Stomach (tissue), 9 donors: Measurements from ENCODE around the gene SPINK1. TPM values are rescaled to one million over a fixed set of nuclear protein-coding genes. Genes with fewer than 3 reads are reported as not detected.

Source experiments
- DNase-seq, 2 donors: peaks; one replicate each; pipeline versions ENCODE4 v3.0.0 to v3.0.0-alpha.2; 2013 to 2019
- H3K27ac ChIP-seq, 5 donors: fragments of 200-600 bp in 4 of 5; sonication (generic) in 4 of 5; one replicate each; pipeline ENCODE4 v1.5.1; 2013 to 2019; ENCODE audit warnings: mild to moderate bottlenecking in 1 of 5, moderate library complexity in 1 of 5
- H3K27me3 ChIP-seq, 3 donors: fragments of 200-600 bp; sonication (generic); one replicate each; pipeline ENCODE4 v1.5.1; 2017 to 2019; ENCODE audit warnings: mixed run types in 1 of 3
- H3K36me3 ChIP-seq, 4 donors: fragments of 200-600 bp; sonication (generic); 1 replicate in 3 of 4; 2 replicates in 1 of 4; pipeline ENCODE4 v1.5.1; 2016 to 2019
- H3K4me1 ChIP-seq, 4 donors: fragments of 200-600 bp; sonication (generic); one replicate each; pipeline ENCODE4 v1.5.1; 2016 to 2019
- H3K4me3 ChIP-seq, 4 donors: fragments of 200-600 bp; sonication (generic) in 3 of 4; one replicate each; pipeline ENCODE4 v1.5.1; 2016 to 2019; ENCODE audit warnings: mild to moderate bottlenecking in 1 of 4
- H3K9me3 ChIP-seq, 4 donors: fragments of 200-600 bp; sonication (generic); one replicate each; pipeline ENCODE4 v1.5.1; 2016 to 2019
- CTCF ChIP-seq, 7 experiments: fragments of 450-650 bp in 4 of 7; fragments of 200-600 bp in 3 of 7; sonication (generic) in 3 of 7; IDR thresholded peaks; one replicate each; pipeline ENCODE4 v1.5.1; 2016 to 2019; ENCODE audit warnings: antibody characterized with exemption in 7 of 7, control low read depth in 2 of 7, mild to moderate bottlenecking in 1 of 7
- EP300 ChIP-seq: sonication (generic); formaldehyde crosslinking; IDR thresholded peaks from one replicate; pipeline ENCODE4 v1.6.1; 2017; ENCODE audit warnings: antibody characterized with exemption
- POLR2A ChIP-seq, 4 donors: fragments of 450-650 bp; IDR thresholded peaks; one replicate each; pipeline ENCODE4 v1.6.1; 2016; ENCODE audit warnings: antibody characterized with exemption in 4 of 4, control low read depth in 2 of 4, mild to moderate bottlenecking in 1 of 4, moderate library complexity in 1 of 4
- POLR2AphosphoS5 ChIP-seq, 3 donors: sonication (generic); formaldehyde crosslinking; IDR thresholded peaks; one replicate each; pipeline ENCODE4 v1.6.1; 2016; ENCODE audit warnings: antibody characterized with exemption in 3 of 3
- WGBS, 5 donors: extraction: QIAGEN DNeasy Blood & Tissue Kit in 3 of 5; methylation state at CpG; one replicate each; pipeline versions ENCODE4 v1.1.5 to v1.1.7; 2013 to 2018; 5-methylcytosine and 5-hydroxymethylcytosine counted together
- intact Hi-C: fragments of 100-400 bp; cut with DNase I; formaldehyde crosslinking; loops from one replicate; pipeline ENCODE4 v1.15.1; 2023; ENCODE audit warnings: low total_unique reads
- polyA plus RNA-seq, 3 donors: library from polyadenylated mRNA; stranded (reverse); fragments of 200-250 nt; gene quantifications; one replicate each; pipeline ENCODE4 v1.2.3, GENCODE V29; 2013
- total RNA-seq, 5 donors: library from RNA; depleted of rRNA; stranded (reverse); fragments of >200 nt; gene quantifications; one replicate each; pipeline versions ENCODE4 v1.1.0 to v1.2.3, GENCODE V29; 2014 to 2016
- donor health status: healthy with polysubstance abuse.
- donor health status: Bipolar disorder and iron deficiency.
- donor health status: healthy.

The SPINK1 gene
- total and polyA plus RNA-seq, 8 donors, result 2.6 to 6,952 (median 1,809) TPM

GRCh38 chr5:147854894-147855773, 23.7 kb upstream of the SPINK1 start:
- Histone ChIP-seq H3K4me3 (no peak overlapping the region), H3K9me3 (no peaks in the 10 kb centered on the region), H3K4me1 (peaks cover 0 to 13% (median 6%) of the 10 kb centered on the region in 4 donors), H3K36me3 (no peaks in the 10 kb centered on the region), H3K27me3 (no peaks in the 10 kb centered on the region), H3K27ac (no peak overlapping the region)
- intact Hi-C loops, result no loop called here
- TF ChIP-seq POLR2AphosphoS5 (IDR thresholded peaks at IDR 0.05) (no peak), POLR2A (IDR thresholded peaks at IDR 0.05) (no peak), CTCF (IDR thresholded peaks at IDR 0.05) (no peak), EP300 (no peak)
- WGBS, 5 donors, result 69 to 74% (median 70%) methylated on average over 11 of the region's 11 CpGs
- no peak for DNase-seq

- intact Hi-C loops, result no loop called here
- H3K27me3 ChIP-seq, result no peaks in the 10 kb centered on the region
- H3K36me3 ChIP-seq, result no peaks in the 10 kb centered on the region
- no peaks in the 10 kb centered on the region for H3K9me3 ChIP-seq
- no peak overlapping the region for H3K27ac ChIP-seq
- no peak for TF ChIP-seq CTCF (IDR thresholded peaks at IDR 0.05)
- TF ChIP-seq POLR2AphosphoS5 (IDR thresholded peaks at IDR 0.05), result no peak
- TF ChIP-seq POLR2A (IDR thresholded peaks at IDR 0.05), result no peak
- no peak for TF ChIP-seq EP300
- DNase-seq, result no peak
- no peak overlapping the region for H3K4me3 ChIP-seq
- peaks cover 0 to 9% (median 4%) of the 10 kb centered on the region in 4 donors for H3K4me1 ChIP-seq
- WGBS, 5 donors, result 70 to 87% (median 83%) methylated on average over 3 of the region's 3 CpGs
Measured at GRCh38 chr5:147854331-147854730, 22.9 kb upstream of the SPINK1 start.

- TF ChIP-seq POLR2A (IDR thresholded peaks at IDR 0.05) (no peak), POLR2AphosphoS5 (IDR thresholded peaks at IDR 0.05) (no peak), EP300 (no peak), CTCF (IDR thresholded peaks at IDR 0.05) (no peak)
- WGBS, 5 donors, result 57 to 67% (median 63%) methylated on average over 3 of the region's 3 CpGs
- no peak overlapping the region for H3K4me3 ChIP-seq
Measured at GRCh38 chr5:147853372-147853987, 22.0 kb upstream of the SPINK1 start.

GRCh38 chr5:147852365-147852764, 20.9 kb upstream of the SPINK1 start:
- no peak for DNase-seq
- 57 to 78% (median 69%) methylated on average over 3 of the region's 3 CpGs for WGBS, 5 donors
- intact Hi-C loops, result no loop called here

More at GRCh38 chr5:147853372-147853987, 22.0 kb upstream of the SPINK1 start:
- Histone ChIP-seq H3K27me3 (no peaks in the 10 kb centered on the region), H3K9me3 (no peaks in the 10 kb centered on the region), H3K4me1 (peaks cover 0 to 9% (median 4%) of the 10 kb centered on the region in 4 donors), H3K36me3 (no peaks in the 10 kb centered on the region), H3K27ac (no peak overlapping the region)
- DNase-seq, result no peak
- intact Hi-C loops, result no loop called here

More at GRCh38 chr5:147852365-147852764, 20.9 kb upstream of the SPINK1 start:
- Histone ChIP-seq H3K36me3 (no peaks in the 10 kb centered on the region), H3K27ac (no peak overlapping the region), H3K9me3 (no peaks in the 10 kb centered on the region), H3K27me3 (no peaks in the 10 kb centered on the region), H3K4me3 (no peak overlapping the region), H3K4me1 (peaks cover 0 to 3% (median 0%) of the 10 kb centered on the region in 4 donors)
- TF ChIP-seq POLR2AphosphoS5 (IDR thresholded peaks at IDR 0.05), result no peak
